Loucy (cell line): Measurements from ENCODE around the gene ERFL.

Experiments used
- CTCF ChIP-seq: fragments of 200-600 bp; sonication (generic); conservative IDR thresholded peaks from 2 replicates; pipeline ENCODE4 v1.5.1; 2014; ENCODE audit warnings: mild to moderate bottlenecking, antibody characterized with exemption, low read length
- EZH2phosphoT487 ChIP-seq: fragments of 200-600 bp; IDR thresholded peaks from 2 replicates; pipeline ENCODE4 v1.6.1; 2018; ENCODE audit warnings: antibody characterized with exemption, mild to moderate bottlenecking, moderate library complexity, borderline replicate concordance

- TF ChIP-seq CTCF (no peak), EZH2phosphoT487 (no peak)
Measured at GRCh38 chr19:41860419-41861115, 67.7 kb downstream of the ERFL start.
